H9 (cell line): ENCODE results near the gene KCNE4. TPM values are rescaled to one million over a fixed set of nuclear protein-coding genes. Genes with fewer than 3 reads are reported as not detected.

Experiments used
- DNase-seq: peaks from one replicate; pipeline ENCODE4 v3.0.0-alpha.2; 2017
- H2AFZ ChIP-seq: one replicate; pipeline ENCODE4 v1.6.1; 2013; ENCODE audit warnings: mild to moderate bottlenecking, low read length, control low read depth, moderate library complexity
- H2AK5ac ChIP-seq: 2 replicates; pipeline ENCODE4 v1.6.1; 2013; ENCODE audit warnings: low read length, control low read depth, mixed read lengths; ENCODE audit not compliant: insufficient read length
- H2BK120ac ChIP-seq: one replicate; pipeline ENCODE4 v1.6.1; 2013; ENCODE audit warnings: low read depth, mild to moderate bottlenecking, low read length, control low read depth, inconsistent platforms; ENCODE audit not compliant: poor library complexity, severe bottlenecking
- H2BK12ac ChIP-seq: 2 replicates; pipeline ENCODE4 v1.6.1; 2013; ENCODE audit warnings: low read length, control low read depth, mixed read lengths, low read depth; ENCODE audit not compliant: insufficient read length
- H2BK15ac ChIP-seq: 2 replicates; pipeline ENCODE4 v1.6.1; 2013; ENCODE audit warnings: low read depth, low read length, control low read depth
- H2BK20ac ChIP-seq: one replicate; pipeline ENCODE4 v1.6.1; 2013; ENCODE audit warnings: low read depth, mild to moderate bottlenecking, low read length, control low read depth, inconsistent platforms; ENCODE audit not compliant: poor library complexity, severe bottlenecking
- H2BK5ac ChIP-seq: 2 replicates; pipeline ENCODE4 v1.6.1; 2013; ENCODE audit warnings: low read length, control low read depth, mixed read lengths; ENCODE audit not compliant: insufficient read length
- H3K14ac ChIP-seq: 2 replicates; pipeline ENCODE4 v1.6.1; 2013; ENCODE audit warnings: low read length, control low read depth; ENCODE audit not compliant: insufficient read depth
- H3K18ac ChIP-seq: 2 replicates; pipeline ENCODE4 v1.6.1; 2013; ENCODE audit warnings: low read depth, mild to moderate bottlenecking, mixed read lengths, low read length, control low read depth; ENCODE audit not compliant: insufficient read length
- H3K23ac ChIP-seq: 2 replicates; pipeline ENCODE4 v1.6.1; 2013; ENCODE audit warnings: low read length, control low read depth, mixed read lengths, low read depth; ENCODE audit not compliant: insufficient read length
- H3K23me2 ChIP-seq: 2 replicates; pipeline ENCODE4 v1.6.1; 2013; ENCODE audit warnings: low read depth, mild to moderate bottlenecking, mixed read lengths, low read length, control low read depth; ENCODE audit not compliant: insufficient read length, poor library complexity, severe bottlenecking
- H3K27ac ChIP-seq: 2 replicates; pipeline ENCODE4 v1.5.1; 2013; ENCODE audit warnings: low read length, control low read depth, mixed read lengths, low read depth; ENCODE audit not compliant: insufficient read length
- H3K27me3 ChIP-seq: 2 replicates; pipeline ENCODE4 v1.6.1; 2013; ENCODE audit warnings: low read length, control low read depth, inconsistent platforms; ENCODE audit not compliant: insufficient read depth
- H3K4ac ChIP-seq: 2 replicates; pipeline ENCODE4 v1.6.1; 2013; ENCODE audit warnings: low read depth, mild to moderate bottlenecking, control low read depth, inconsistent platforms, low read length, moderate library complexity
- H3K4me1 ChIP-seq: 2 replicates; pipeline ENCODE4 v1.6.1; 2013; ENCODE audit warnings: low read length, control low read depth, inconsistent platforms; ENCODE audit not compliant: insufficient read depth
- H3K4me2 ChIP-seq: 2 replicates; pipeline ENCODE4 v1.6.1; 2013; ENCODE audit warnings: low read length, control low read depth, mixed read lengths; ENCODE audit not compliant: insufficient read length, insufficient read depth
- H3K56ac ChIP-seq: 2 replicates; pipeline ENCODE4 v1.6.1; 2013; ENCODE audit warnings: low read depth, mild to moderate bottlenecking, mixed read lengths, low read length, control low read depth; ENCODE audit not compliant: insufficient read length
- H3K79me1 ChIP-seq: 2 replicates; pipeline ENCODE4 v1.6.1; 2013; ENCODE audit warnings: low read depth, mild to moderate bottlenecking, moderate library complexity, low read length, control low read depth, inconsistent platforms; ENCODE audit not compliant: insufficient read depth, poor library complexity, severe bottlenecking
- H3K79me2 ChIP-seq: 2 replicates; pipeline ENCODE4 v1.6.1; 2013; ENCODE audit warnings: low read length, control low read depth, inconsistent platforms; ENCODE audit not compliant: insufficient read depth
- H3K9ac ChIP-seq: 2 replicates; pipeline ENCODE4 v1.6.1; 2013; ENCODE audit warnings: low read length, control low read depth, mixed read lengths; ENCODE audit not compliant: insufficient read length; ENCODE audit errors: extremely low read depth
- H3K9me3 ChIP-seq: one replicate; pipeline ENCODE4 v1.6.1; 2013; ENCODE audit warnings: low read depth, low read length, inconsistent platforms; ENCODE audit not compliant: control insufficient read depth
- H3T11ph ChIP-seq: one replicate; pipeline ENCODE4 v1.6.1; 2013; ENCODE audit warnings: mild to moderate bottlenecking, low read length, control low read depth, inconsistent platforms
- H4K20me1 ChIP-seq: one replicate; pipeline ENCODE4 v1.6.1; 2013; ENCODE audit not compliant: control insufficient read depth, insufficient read length, insufficient read depth
- H4K5ac ChIP-seq: 2 replicates; pipeline ENCODE4 v1.6.1; 2013; ENCODE audit warnings: low read depth, mild to moderate bottlenecking, mixed read lengths, low read length, control low read depth; ENCODE audit not compliant: insufficient read length
- H4K8ac ChIP-seq: replicated peaks from 2 replicates; pipeline ENCODE4 v1.6.1; 2013; ENCODE audit warnings: low read length, control low read depth, mixed read lengths, low read depth; ENCODE audit not compliant: insufficient read length
- H4K91ac ChIP-seq: 2 replicates; pipeline ENCODE4 v1.6.1; 2013; ENCODE audit warnings: low read depth, mild to moderate bottlenecking, moderate library complexity, mixed read lengths, low read length, control low read depth; ENCODE audit not compliant: insufficient read length
- H3K27ac Mint-ChIP-seq, 3 experiments: 2 replicates in 2 of 3; 3 replicates in 1 of 3; pipeline ENCODE4 v1.8.0; 2020 to 2021; ENCODE audit warnings: mixed read lengths in 3 of 3, mild to moderate bottlenecking in 1 of 3, moderate library complexity in 1 of 3
- H3K27me3 Mint-ChIP-seq: 2 replicates; pipeline ENCODE4 v1.8.0; 2021; ENCODE audit warnings: low read depth, mild to moderate bottlenecking, moderate library complexity, mixed read lengths
- H3K36me3 Mint-ChIP-seq, 3 experiments: 2 replicates in 2 of 3; 3 replicates in 1 of 3; pipeline ENCODE4 v1.8.0; 2020 to 2021; ENCODE audit warnings: low read depth in 3 of 3, mixed read lengths in 3 of 3; ENCODE audit not compliant: insufficient read depth in 1 of 3
- H3K4me1 Mint-ChIP-seq, 2 experiments: 2 replicates each; pipeline ENCODE4 v1.8.0; 2020; ENCODE audit warnings: mixed read lengths in 2 of 2
- H3K4me3 Mint-ChIP-seq, 2 experiments: 2 replicates in 1 of 2; 3 replicates in 1 of 2; pipeline ENCODE4 v1.8.0; 2020 to 2021; ENCODE audit warnings: mild to moderate bottlenecking in 2 of 2, mixed read lengths in 2 of 2, moderate library complexity in 1 of 2
- H3K9me3 Mint-ChIP-seq, 2 experiments: 2 replicates in 1 of 2; 3 replicates in 1 of 2; pipeline ENCODE4 v1.8.0; 2020; ENCODE audit warnings: mild to moderate bottlenecking in 2 of 2, mixed read lengths in 2 of 2, moderate library complexity in 1 of 2
- CTCF ChIP-seq: fragments of 200-600 bp; sonication (generic); conservative IDR thresholded peaks from 3 replicates; pipeline ENCODE4 v1.8.0; 2021; ENCODE audit warnings: antibody characterized with exemption, mild to moderate bottlenecking
- WGBS: extraction: QIAGEN DNeasy Blood & Tissue Kit; methylation state at CpG from one replicate; pipeline ENCODE4 v1.1.7; 2013; ENCODE audit warnings: missing lambda C conversion rate, low lambda C conversion rate, mixed read lengths; ENCODE audit not compliant: insufficient read length; ENCODE audit errors: extremely low coverage; 5-methylcytosine and 5-hydroxymethylcytosine counted together
- total RNA-seq: library from RNA; stranded (reverse); gene quantifications from 2 replicates; pipeline ENCODE4 v1.2.1, GENCODE V29; 2021

The KCNE4 gene
- total RNA-seq, 1 experiment from 2014 or later = 0.24 TPM

GRCh38 chr2:223084873-223085272, 32.9 kb downstream of the KCNE4 start:
- Mint-ChIP-seq H3K9me3 (no peaks in the 10 kb centered on the region), H3K36me3 (no peaks in the 10 kb centered on the region), H3K4me1 (peaks cover 4 to 8% of the 10 kb centered on the region in 2 experiments), H3K27me3 (no peaks in the 10 kb centered on the region), H3K4me3 (no peak overlapping the region), H3K27ac (no peak overlapping the region)
- no peak overlapping the region for H2BK15ac ChIP-seq
- no peak overlapping the region for H3T11ph ChIP-seq
- no peaks in the 10 kb centered on the region for H3K79me2 ChIP-seq
- H3K9ac ChIP-seq = no peak overlapping the region
- no peaks in the 10 kb centered on the region for H3K23me2 ChIP-seq
- no peak overlapping the region for H2BK120ac ChIP-seq
- H4K91ac ChIP-seq = no peak overlapping the region
- no peak overlapping the region for H3K18ac ChIP-seq
- no peak overlapping the region for H3K27ac ChIP-seq
- H3K4me1 ChIP-seq = no peaks in the 10 kb centered on the region; the same call in 1 of the 2 replicates
- H3K4ac ChIP-seq = no peak overlapping the region
- H3K14ac ChIP-seq = no peak overlapping the region
- H3K9me3 ChIP-seq = no peaks in the 10 kb centered on the region
- no peak overlapping the region for H2AFZ ChIP-seq
- no peak overlapping the region for H4K8ac ChIP-seq
- H4K5ac ChIP-seq = no peak overlapping the region
- no peak overlapping the region for H3K23ac ChIP-seq
- peak; percentile 48 for DNase-seq
- H4K20me1 ChIP-seq = no peaks in the 10 kb centered on the region
- no peak overlapping the region for H2AK5ac ChIP-seq
- H3K27me3 ChIP-seq = no peaks in the 10 kb centered on the region
- no peak overlapping the region for H2BK20ac ChIP-seq
- TF ChIP-seq CTCF = no peak
- no CpG with 5 or more reads among the region's 2 CpGs for WGBS
- H3K79me1 ChIP-seq = no peaks in the 10 kb centered on the region
- H3K4me2 ChIP-seq = no peak overlapping the region
- no peak overlapping the region for H3K56ac ChIP-seq
- H2BK5ac ChIP-seq = no peak overlapping the region
- H2BK12ac ChIP-seq = no peak overlapping the region
